NCI-H345 treated with DMSO at 0.1 percent for 48 hours (cell line): ENCODE data around the gene FOXL3.

Experiments
- DNase-seq: peaks from one replicate; lab custom pipeline; 2025; ENCODE audit not compliant: unreplicated experiment; lab: John Stamatoyannopoulos, UW

The FOXL3 gene

DNA sequence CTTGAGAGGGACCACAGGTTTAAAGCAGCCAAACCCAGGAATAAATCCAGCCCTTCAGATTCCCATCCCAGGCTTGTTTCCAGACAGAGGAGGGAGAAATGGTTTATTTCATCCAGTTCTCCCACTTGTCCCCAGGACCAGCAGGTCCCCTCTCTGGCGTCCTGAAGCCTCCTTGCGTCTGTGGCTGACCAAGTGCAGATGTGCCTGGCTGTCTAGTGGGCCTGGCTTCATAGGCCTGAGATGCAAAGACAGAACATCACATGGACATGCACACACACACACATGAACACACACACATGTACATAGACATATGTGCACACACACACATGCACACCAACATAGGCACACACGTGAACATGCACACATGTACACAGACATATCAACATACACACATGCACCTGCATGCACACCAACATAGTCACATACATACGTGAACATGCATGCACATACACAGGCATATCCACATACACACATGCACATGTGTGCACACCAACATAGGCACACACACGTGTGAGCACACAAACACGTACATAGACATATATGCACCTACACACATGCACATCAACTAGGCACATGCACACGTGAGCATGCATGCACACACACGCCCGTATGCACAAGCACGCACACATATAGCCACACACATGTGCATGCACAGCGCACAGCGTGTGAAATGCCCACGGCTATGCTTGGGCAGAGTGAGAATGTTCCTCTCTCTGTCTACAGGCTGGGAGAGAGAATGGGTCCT is 10.7 kb downstream of the FOXL3 start:
- DNase-seq: no peak

DNA sequence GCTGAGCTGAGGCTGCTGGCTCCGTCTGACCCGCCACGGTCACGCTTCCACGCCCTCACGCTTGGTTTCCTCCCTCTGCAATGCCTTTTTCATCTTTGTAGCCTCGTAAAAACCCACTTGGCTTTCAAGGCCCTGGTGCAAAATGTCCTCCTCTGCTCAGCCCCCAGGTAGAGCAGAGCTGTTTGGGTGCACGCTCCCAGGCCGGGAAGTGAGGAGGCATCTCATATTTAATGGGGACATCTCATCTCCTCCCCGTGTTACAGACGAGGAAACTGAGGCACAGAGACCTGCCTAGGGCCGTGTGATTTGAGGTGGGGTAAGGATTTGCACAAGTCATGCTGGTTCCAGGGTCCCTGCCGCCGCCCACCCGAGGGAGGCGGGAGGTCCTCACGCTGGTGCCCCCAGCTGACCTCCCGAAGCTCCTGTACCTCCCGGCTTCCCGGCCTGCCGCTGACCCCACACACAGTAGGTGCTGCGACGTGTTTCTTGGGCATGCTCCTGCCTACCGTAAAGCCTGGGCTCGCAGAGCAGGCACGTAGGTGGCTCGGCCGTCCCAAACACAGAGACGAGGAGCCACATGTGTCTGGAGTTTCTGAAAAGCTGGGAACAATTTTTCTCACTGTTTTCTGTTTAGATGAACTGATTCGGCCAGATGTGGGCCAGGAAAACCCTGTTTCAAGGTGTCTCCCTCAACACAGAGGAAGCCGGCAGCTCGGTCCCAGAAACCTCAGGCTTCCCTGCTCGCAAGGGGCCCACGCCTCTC is 11.5 kb downstream of the FOXL3 start:
- no peak for DNase-seq

DNA sequence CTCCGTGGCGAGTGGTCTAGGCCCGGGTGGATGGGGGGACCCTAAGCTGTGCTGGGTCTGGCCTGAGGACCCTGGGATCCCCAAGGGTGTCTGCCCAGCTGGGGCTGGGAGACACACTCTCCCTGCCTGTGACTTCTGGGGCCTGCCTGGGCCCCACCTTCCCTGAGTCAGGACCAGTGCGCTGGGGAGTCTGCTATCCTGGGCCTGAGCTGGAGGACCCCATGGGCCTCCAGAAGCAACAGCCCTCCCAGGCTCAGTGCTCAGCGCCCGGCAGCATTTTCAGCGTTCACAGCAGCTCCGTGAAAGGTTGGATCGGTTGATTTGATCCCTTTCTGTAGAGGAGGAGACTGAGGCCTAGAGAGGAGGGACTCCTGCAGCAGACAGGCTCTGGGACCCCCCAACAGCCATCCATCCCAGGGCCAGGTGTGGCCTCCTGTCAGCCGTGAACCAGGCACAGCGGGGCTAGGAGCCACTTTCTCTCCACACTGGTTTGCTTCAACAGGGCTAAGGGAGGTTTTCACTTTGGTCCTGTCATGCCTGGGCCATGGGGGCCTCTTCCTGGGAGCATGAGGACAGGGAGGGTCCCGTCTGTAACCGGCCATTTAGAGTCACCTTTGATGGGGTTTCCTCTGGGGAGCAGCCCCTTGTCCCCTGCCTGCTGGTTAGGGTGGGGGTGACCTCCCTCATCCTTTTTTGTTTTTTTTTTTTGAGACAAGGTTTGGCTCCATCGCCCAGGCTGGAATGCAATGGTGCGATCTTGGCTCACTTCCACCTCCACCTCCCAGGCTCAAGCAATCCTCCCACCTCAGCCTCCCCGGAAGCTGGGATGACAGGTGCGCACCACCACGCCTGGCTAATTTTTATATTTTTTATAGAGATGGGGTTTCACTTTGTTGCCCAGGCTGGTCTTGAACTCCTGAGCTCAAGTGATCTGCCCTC is 12.4 kb downstream of the FOXL3 start:
- DNase-seq: no peak

DNA sequence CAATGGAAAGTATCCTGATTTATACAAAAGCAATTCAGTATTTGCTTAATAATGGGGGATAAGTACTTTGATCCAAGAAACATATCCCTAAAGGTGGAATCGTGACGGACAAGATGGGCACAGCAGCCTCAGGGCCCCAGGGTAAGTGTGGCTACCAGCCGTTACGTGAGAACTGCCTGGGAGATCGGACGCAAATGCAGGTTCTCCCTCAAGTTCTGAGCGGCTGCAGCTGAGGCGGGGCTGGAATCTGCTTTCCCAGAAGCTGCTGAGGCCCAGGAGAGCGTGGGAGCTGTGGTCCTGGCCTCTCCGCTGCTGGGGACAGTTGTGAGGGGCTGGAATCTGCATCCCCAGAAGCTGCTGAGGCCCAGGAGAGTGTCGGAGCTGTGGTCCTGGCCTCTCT is 13.5 kb downstream of the FOXL3 start:
- DNase-seq: no peak

DNA sequence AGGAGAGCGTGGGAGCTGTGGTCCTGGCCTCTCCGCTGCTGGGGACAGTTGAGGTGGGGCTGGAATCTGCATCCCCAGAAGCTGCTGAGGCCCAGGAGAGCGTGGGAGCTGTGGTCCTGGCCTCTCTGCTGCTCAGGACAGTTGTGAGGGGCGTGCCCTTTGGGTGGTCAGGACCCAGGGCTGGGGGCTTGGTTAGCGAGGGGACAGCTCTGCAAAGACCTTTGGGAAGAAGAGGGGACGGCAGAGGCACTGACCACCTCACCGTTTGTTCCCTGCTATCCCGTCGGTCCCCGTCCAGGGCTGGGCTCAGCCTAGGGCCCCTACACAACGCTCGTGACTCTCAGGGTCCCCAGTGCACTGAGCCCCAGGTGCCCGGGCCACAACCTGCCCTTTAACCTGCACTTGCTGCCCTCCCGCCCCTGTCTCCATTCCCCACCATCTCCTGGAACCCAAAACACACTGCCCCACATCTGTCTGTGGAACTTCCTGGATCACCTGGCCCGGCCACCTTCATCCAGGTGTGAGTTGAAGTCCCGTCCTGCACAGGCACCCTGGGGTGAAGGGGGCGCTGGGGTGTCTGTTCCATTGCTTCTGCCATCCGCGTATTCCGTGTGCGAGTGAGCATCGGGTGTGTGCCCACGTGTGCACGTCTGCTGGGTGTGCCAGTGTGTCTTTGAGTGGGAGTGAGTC is 14.1 kb downstream of the FOXL3 start:
- no peak for DNase-seq

DNA sequence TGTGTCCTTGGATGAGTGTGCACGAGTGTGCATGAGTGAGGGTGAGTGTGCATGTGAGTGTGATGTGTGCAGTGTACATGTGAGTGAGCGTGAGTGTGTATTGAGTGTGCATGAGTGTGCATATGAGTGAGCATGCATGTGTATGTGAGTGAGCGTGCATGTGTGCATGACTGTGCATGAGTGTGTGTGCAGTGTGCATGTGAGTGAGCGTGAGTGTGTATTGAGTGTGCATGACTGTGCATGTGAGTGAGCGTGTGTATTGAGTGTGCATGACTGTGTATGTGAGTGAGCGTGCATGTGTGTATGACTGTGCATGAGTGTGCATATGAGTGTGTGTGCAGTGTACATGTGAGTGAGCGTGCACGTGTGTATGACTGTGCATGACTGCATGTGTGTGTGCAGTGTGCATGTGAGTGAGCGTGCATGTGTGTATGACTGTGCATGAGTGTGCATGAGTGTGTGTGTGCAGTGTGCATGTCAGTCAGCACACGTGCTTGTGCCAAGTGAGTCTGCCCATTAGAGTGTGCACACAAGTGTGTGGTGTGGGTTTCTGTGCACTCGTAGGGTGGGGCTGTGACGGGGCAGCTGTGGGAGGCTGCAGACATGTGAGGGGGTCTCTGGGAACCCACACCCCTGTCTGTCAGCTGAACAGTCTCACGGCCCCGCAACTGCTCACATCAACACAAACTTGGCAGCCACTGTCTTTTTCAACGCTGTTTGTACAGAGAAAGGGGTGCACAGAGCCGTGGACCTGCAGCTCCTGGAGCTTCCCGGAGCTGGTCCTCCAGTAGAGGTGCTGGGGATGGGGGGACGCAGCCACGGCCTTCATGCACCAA is 14.8 kb downstream of the FOXL3 start:
- no peak for DNase-seq

DNA sequence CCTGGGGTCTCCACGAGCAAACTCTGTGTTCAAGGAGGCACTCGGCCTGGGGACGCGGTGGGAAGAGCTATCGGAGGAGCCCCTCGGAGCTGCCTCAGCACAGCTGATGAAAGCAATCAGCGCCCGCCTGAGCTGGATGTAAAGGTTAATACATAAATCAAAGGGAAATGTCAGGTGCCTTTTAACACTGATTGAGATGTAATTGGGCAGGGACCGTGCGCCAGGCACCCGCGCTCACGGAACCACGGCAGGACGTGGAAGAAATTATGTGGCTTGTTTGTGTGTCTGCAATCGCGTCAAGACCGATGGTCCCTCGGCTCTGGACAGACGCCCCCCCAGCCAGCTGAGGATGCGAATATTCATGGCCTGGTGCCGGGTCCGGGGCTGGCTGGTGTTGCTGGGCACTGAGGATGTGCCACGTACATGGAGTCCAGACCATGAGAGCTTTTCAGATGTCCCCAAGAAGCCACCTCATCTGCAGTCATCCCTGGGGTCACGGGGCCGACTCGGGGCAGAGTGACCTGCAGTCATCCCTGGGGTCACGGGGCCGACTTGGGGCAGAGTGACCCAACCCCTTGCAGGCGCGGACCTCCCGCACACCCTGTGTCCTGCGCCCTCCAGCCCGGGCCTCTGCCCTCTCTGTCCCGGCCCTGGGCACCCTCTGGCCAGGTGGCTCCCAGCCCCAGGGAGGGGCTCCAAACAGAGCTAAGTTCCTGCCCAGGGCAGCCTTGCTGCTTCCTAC is 15.6 kb downstream of the FOXL3 start:
- DNase-seq: no peak

DNA sequence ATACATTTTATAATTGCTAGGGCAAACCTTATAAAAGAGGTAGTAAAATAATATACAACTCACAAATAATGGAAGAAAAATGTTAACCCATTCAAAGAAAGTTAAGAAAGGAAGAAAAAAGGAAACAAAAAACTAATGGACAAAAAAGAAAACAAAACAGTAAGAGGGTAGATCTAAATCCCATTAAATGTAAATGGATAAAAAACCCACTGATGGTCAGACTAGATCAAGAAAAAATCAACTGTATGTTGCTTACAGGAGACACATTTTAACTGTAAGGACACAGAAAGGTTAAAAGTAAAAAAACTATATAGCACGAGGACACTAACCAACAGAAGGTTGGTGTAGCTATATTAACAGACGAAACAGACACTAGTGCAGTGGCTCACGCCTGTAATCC is 18.0 kb downstream of the FOXL3 start:
- DNase-seq: no peak

DNA sequence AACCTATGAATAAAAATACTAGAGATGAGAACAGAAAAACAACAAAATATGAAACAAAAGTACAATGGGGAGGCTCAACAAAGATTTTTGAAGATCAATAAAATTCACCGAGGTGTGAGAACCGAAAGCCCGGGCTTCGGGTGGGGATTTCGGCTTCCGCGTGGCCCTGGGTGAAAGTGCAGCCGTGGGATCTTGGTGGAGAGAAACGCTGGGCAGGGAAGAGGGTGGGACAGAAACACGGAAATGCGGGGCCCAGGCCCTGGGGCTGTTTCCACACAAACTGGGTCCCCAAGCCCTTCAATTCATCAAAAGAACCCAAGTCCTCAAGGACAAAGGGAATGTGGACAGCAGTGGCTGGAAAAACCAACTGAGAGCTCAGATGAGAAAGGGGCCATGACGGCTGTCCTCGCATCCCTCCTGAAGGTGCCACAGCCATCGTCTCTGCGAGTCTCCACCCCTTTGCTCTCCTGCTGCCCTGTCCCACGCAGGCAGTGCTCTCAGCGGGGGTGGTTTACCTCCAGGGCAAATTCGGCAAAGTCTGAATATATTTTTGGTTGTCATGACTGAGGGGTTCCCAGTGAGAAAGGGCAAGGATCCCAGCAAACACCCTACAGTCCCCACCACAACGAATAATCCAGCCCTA is 19.7 kb downstream of the FOXL3 start:
- no peak for DNase-seq

DNA sequence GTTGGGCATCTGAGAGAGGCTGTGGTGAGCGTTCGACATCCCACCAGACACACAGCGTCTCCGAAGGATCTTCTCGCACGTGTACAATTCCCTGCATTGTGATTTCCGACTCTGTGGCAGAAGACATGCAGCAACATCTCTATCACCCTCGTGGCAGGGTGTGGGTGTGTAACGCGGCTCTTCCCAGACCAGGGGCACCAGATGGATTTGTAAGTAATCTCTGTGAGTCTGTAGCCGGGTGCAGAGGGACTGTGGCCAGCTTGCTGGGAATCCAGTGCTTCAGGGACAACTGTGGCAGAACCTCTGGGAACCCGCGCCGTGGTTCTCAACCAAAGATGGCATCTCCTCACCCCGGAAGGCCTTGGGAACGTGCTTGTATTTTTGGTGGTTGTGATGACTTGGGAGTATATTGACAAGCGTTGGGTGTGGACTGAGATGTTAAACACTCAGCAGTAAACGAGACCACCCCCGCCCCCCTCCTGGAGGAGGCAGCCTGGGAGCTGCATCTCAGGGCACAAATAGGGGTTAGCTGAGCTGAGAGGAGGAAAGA is 21.2 kb downstream of the FOXL3 start:
- DNase-seq: no peak

DNA sequence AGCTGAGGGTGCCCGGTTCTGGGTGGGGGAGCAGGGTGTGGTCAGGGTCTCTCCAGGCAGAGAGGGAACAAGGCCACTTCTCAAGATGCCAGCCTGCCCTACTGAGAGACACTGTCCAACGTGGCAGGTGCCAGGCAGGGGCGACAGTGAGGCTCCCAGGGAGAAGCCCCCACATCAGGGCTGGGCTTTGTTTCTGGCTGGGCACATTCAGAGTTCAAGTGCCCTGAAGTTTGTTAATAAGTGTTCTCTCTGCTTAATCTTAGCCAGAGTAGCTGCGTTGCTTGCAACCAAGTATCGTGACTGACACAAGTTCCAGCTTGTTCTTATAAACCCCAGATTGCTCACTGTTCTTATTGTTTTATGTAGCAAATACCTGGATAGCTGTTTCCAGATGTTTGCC is 21.8 kb downstream of the FOXL3 start:
- no peak for DNase-seq

DNA sequence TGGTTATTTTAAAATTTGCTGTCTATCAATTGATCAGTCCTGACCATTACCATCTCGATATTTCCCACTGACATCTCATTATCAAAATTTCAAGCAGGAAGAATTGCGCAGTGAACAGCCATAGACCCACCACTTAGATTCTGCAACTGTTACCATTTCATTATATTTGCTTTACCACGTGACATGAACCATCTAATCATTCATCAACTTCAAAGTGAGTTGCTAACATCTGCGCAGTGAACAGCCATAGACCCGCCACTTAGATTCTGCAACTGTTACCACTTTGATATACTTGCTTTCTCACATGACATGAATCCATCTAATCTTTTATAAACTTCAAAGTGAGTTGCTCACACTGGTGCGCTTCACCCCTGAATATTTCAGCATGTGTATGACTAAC is 22.5 kb downstream of the FOXL3 start:
- DNase-seq: no peak

DNA sequence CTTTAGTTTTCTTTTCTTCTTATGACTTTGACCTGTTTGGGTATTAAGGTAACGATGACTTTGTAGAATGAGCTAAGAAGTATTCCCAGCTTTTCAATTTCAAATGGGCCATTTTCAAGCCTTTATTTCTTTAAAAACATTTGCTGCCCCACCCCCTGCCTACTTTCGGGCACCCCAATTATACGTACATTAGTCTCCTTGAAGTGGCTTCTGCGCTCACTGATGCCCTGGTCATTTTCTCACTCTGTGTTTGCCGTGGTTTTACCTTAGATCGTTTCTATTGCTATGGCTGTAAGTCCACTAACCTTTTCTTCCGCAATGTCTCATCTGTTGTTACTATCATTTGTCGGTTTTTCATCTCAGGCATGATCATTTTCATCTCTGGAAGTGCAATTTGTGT is 24.9 kb downstream of the FOXL3 start:
- no peak for DNase-seq

DNA sequence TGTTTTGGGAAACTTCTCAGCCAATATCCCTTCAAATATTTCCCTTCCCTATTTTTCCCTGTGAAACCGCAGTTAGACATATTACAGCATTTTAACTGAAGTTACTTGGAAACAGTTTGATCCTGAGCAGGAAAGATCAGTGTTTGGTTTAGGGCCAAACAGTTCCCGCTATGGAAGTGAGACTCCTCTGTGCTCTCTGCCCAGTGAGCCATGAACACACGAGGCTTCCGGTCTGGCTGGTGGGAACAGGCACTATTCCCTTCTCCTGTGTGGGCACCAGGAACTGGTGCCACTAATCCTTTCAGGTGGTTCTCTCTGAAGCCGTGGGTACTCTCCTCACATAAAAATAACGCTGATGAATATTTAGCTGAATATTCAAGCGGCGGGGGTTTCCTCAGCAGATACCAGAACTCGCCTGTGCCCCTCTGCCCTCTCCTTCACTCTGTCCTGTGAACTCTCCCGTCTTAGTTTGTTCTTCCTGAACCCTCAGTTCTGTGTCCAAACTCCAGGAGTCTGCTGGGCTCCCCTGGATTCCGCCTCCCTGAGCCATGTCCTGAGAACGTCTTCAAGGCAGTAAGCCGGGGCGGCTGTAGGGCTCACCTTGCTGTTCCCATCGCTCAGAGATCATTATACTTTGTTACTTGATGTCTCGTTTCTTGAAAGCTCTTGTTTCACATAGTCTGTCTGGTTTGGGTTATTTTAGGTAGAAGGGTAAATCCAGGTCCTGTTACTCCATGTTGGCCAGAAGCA is 25.7 kb downstream of the FOXL3 start:
- DNase-seq: no peak

DNA sequence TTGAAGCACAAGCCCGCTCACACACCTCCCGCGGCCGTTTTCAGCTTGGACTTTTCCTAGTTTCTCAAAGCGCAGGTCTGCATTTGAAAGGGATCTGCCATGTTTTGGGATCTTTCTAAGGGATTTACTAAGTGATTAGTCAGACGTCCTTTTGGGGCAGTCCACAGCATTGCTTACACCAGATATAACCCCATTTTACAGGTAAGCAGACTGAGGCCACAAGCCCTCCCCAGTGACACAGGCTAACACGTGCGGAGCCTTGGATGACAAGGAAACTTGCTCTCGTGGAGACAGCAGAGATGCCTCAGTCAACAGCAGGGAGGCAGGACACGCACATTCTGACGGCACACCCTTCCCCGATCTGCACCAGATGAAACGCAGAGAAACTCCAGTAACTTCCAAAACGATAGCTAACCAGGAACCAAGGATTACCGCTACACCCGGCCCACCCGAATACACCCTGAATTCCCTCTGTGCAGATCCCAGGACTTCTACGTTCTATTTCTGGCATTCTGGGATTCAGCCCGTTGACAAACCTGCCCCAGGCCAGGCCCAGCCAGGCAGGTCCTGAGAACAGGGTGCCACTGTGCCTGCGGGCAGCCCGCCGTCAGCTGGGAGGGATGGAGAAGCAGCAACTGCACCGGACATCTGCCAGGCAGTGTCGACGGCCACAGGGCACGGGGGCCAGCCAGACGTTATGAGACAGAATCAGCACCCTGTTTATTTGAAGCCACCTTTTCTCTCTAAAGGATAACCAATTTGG is 27.9 kb downstream of the FOXL3 start:
- DNase-seq: no peak

DNA sequence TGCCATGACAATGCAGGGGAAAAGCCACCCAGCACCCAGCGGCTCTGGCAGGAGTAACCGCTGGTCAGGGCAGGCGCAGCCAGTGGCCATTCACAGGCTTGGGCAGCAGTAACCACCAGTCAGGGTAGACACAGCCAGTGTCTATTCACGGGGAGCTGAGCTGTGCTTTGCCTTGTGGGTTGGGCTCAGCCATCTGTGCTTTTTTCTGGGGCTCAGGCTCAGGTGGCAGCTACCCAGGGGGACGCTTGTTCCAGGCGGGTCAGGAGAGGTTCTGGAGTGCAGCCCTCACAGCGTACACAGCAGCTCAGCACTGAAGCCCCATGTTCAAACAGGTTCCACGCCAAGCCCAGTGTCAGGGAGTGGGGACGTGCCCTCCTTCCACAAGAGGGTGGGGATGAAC is 28.5 kb downstream of the FOXL3 start:
- no peak for DNase-seq
